HG02938 (cell line): ENCODE results near the gene ZIM2.

Source experiments
- ATAC-seq: cut with Tn5 transposase; IDR thresholded peaks from one replicate; pipeline ENCODE4 v1.9.1; 2021; ENCODE audit warnings: mild to moderate bottlenecking, moderate library complexity; ENCODE audit not compliant: unreplicated experiment

Gene ZIM2

GRCh38 chr19:56839652-56840450 lies 675 bp downstream of the ZIM2 start:
- no peak for ATAC-seq

GRCh38 chr19:56838909-56839651 lies 1.4 kb downstream of the ZIM2 start:
- ATAC-seq = no peak

GRCh38 chr19:56838024-56838908 lies 2.3 kb downstream of the ZIM2 start:
- no peak for ATAC-seq

- no peak for ATAC-seq
Observed at GRCh38 chr19:56837492-56838023, 3.0 kb downstream of the ZIM2 start.

GRCh38 chr19:56837004-56837403 lies 3.5 kb downstream of the ZIM2 start:
- ATAC-seq = no peak

- ATAC-seq = no peak
Observed at GRCh38 chr19:56836059-56836458, 4.5 kb downstream of the ZIM2 start.

GRCh38 chr19:56835401-56835800 lies 5.1 kb downstream of the ZIM2 start:
- no peak for ATAC-seq

DNA sequence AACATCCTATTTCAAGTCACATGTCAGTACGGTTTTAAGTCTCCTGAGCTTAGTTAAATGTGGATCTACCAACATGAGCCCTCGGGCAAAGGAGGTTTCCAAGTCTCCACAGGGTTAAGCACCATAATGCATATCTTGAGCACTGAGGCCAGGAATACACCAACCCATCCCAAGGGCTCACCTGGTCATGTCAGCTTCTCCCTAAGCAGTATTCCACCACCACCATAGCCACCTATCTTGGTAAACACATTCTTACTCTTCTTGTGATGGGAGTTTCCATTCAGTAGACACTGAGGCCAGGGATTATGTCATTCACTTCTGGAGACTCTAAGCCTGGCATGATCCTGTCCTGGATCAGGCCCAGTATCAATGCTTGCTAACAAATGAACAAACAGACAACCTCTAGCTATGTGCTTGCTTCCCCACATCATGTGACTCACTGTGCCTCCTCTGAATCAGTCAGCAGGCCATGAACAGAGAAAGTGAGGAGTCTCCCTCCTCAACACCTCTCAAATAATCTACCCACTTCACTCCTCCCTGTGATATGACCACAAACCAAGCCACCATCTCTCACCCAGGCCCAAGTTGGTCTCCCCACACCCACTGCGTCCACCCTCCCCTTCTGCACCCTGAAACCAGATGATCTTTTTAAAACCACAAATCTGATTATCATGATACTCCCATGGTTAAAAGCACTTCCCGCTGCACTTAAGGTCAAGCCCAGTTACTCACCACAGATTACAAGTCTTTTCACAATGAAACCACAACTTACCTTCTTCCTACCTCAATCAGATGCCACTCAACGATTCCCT lies 5.8 kb downstream of the ZIM2 start:
- no peak for ATAC-seq

GRCh38 chr19:56832352-56832928 lies 8.1 kb downstream of the ZIM2 start:
- ATAC-seq = no peak

DNA sequence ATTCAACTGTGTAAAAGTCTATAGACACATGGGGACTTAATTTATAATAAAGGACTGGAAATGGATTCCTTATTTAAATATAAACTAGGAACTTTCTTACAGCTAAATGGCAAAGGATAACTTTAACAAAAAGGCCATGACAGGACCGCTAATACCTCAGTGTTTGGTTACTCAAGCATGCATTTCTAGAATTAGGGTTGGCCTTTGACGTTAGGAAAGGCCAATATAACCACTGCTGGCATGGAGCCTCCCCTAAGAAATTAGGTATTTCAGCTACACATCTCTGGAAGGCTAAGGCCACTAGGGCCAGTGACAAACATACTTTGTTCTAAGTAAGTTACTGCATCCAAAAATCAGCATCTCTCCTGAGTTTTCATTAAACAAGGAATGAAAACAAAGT lies 9.3 kb downstream of the ZIM2 start:
- ATAC-seq = no peak

DNA sequence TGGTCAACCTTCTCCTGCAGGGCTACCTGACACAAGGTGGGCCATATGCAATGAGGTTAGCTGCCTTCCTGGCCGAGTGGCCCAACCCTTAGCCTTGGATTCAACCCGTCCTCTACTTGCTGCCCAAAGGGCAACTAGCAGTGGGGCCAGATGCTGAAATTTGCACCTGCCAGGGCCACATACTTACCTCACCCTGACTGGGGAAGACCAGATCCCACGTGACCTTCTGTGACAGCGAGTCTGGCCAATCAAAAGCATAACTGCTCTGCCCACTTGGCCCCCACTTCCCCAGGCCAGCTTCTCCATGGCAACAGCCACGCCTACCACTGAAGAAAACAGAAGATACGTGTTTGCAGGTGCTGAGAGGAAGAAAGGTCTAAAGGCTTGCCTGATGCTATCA lies 10.9 kb downstream of the ZIM2 start:
- no peak for ATAC-seq

GRCh38 chr19:56827708-56828107 lies 12.8 kb downstream of the ZIM2 start:
- ATAC-seq = no peak

DNA sequence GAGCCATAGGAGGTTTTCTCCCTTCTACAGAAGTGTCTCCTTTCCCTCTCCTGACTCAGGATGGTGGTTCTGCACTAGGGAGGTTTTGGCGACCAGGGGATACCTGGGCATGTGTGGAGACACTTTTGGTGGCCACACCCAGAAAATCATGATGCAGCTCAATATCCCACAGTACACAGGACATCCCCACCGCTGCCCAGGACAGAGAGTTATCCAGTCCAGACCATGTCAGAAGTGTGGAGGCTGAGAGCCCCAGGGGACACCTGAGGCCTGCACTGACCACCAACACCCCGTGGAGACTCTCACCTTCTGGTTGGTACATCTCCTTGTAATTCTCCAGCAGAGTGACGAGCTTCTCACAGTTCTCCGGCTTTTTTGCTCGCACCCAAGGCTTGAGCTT lies 16.6 kb downstream of the ZIM2 start:
- no peak for ATAC-seq

GRCh38 chr19:56823417-56823816 lies 17.1 kb downstream of the ZIM2 start:
- no peak for ATAC-seq

DNA sequence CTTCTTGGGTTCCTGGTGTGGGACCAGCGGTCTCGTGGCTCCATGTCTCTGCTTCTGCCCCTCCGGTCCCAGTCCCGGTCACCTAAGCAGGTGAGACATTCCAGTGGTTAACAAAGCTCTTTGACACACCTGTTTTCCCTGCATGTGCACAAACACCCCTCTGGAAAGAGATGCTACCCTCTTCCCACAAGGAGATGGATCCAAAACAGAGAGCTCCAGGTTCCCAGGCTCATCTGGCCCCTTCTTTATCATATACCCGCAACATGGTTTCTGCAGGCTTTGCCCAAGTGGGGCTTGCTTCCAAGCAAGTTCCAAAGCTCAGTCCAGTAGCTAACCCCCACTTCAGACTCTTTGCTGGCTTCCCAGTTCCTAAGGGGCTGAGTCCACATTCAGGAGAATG lies 17.8 kb downstream of the ZIM2 start:
- no peak for ATAC-seq

DNA sequence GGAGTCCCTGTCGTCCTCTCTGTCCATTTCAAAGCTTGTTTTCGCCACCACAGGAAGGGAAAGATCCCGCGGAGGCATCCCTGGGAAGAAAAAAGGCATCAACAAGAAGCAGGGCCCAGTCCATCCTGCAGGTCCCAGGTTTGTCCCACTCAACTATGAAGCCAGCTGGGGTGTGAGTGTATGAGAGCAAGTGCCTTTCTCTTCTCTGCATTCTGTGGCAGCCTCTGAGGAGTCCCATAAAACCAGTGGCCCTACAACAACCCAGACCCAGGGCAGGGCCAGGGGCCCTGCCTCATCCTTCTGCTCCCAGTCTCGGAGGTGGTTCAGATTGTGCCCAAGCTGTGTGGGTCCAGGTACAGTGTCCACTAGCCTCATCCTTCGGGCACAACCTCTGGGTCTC lies 18.9 kb downstream of the ZIM2 start:
- no peak for ATAC-seq

- no peak for ATAC-seq
Observed at GRCh38 chr19:56821209-56821608, 19.3 kb downstream of the ZIM2 start.

GRCh38 chr19:56819166-56819565 lies 21.4 kb downstream of the ZIM2 start:
- no peak for ATAC-seq

DNA sequence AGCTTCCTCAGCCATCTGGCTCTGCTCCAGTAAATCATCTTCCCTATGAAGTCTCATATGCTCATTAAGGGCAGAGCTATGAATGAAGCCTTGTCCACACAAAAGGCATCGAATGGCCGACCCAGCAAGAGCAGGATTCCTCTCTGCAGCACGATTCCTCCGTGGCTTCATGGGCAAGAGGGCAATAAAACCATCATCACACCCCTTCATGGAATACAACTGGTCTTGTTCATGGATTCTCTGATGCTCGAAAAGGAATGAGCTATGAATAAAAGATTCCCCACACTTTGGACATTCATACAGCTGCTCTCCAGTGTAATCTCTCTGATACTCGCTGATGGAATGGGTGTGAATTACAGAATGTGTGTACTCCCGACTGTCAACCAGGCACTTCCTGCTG lies 25.9 kb downstream of the ZIM2 start:
- no peak for ATAC-seq

DNA sequence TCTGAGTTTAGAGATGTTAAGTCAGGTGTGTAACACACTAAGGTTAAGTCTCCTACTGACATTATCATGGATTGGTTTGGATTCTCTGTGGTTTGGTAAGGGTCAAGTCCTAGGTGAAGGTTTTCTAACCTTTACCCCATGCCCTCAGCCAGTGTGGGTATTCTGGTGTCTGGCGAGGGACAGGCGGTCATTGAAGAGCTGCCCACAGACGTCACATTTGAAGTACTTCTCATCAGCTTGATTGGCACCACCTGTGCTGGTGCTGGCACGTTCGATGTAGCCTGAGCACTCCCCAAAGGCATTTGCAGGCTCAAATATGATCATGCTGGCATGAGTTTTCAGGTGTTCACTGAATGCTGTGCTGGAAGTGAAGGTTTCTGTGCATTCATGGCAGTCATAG lies 27.0 kb downstream of the ZIM2 start:
- ATAC-seq = no peak
